HEK293 (cell line): ENCODE data around the gene INPP5D.

Source experiments
- ZNF530 ChIP-seq: fragments of 450-650 bp; formaldehyde crosslinking; IDR thresholded peaks from 2 replicates; pipeline ENCODE4 v1.5.1; 2016; ENCODE audit warnings: low read depth, missing biosample characterization, missing genetic modification characterization
- ZNF768 ChIP-seq: fragments of 450-650 bp; formaldehyde crosslinking; IDR thresholded peaks from 2 replicates; pipeline ENCODE4 v1.5.1; 2018; ENCODE audit warnings: missing biosample characterization, mild to moderate bottlenecking, missing genetic modification characterization
- ZNF830 ChIP-seq: fragments of 450-650 bp; IDR thresholded peaks from 2 replicates; pipeline ENCODE4 v1.5.0; 2018; ENCODE audit warnings: missing biosample characterization, missing genetic modification characterization, low read depth, mild to moderate bottlenecking, moderate library complexity
- TF ChIP-seq, protein P1 (sequence below): fragments of 450-650 bp; formaldehyde crosslinking; IDR thresholded peaks from 2 replicates; pipeline ENCODE4 v1.5.1; 2016; ENCODE audit warnings: missing biosample characterization, missing genetic modification characterization

DNA sequence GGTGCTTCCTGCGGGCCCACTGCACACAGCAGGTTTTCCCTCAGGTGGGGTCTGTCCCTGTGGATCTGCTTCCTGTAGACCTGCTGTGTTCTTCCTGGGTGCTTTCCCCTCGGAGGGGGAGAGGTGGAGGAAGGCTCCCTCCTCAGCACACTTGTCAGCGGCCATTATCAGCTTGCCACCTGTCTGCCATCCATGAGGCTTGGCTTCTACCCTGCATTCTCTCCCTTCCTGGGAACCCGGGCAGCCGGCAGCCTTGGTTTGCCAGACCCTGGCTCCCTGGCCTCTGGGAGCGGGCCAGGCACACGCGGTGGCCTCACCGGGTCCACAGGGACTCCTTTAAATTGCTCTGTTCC lies 58.5 kb downstream of the INPP5D start:
- TF ChIP-seq, protein P1, sequence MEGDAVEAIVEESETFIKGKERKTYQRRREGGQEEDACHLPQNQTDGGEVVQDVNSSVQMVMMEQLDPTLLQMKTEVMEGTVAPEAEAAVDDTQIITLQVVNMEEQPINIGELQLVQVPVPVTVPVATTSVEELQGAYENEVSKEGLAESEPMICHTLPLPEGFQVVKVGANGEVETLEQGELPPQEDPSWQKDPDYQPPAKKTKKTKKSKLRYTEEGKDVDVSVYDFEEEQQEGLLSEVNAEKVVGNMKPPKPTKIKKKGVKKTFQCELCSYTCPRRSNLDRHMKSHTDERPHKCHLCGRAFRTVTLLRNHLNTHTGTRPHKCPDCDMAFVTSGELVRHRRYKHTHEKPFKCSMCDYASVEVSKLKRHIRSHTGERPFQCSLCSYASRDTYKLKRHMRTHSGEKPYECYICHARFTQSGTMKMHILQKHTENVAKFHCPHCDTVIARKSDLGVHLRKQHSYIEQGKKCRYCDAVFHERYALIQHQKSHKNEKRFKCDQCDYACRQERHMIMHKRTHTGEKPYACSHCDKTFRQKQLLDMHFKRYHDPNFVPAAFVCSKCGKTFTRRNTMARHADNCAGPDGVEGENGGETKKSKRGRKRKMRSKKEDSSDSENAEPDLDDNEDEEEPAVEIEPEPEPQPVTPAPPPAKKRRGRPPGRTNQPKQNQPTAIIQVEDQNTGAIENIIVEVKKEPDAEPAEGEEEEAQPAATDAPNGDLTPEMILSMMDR (tag by site-specific recombination) = no peak
- TF ChIP-seq ZNF830 (no peak), ZNF530 (no peak), ZNF768 (tag by site-specific recombination) (no peak)
